ES-I3 (cell line): ENCODE data around the gene EXOC5.
"Not testable (repeated sequence)": the region's sequence is repeated elsewhere in the genome, so short reads cannot be mapped to it uniquely, and the experiment has no call there.

ENCODE experiments used
- H3K36me3 ChIP-seq: 2 replicates; pipeline ENCODE4 v1.6.1; 2013; ENCODE audit warnings: mild to moderate bottlenecking, low read length, control low read depth, moderate library complexity; ENCODE audit not compliant: insufficient read depth
- H3K4me1 ChIP-seq: 2 replicates; pipeline ENCODE4 v1.6.1; 2013; ENCODE audit warnings: mild to moderate bottlenecking, control low read depth, low read length; ENCODE audit not compliant: insufficient read depth
- H3K9ac ChIP-seq: 2 replicates; pipeline ENCODE4 v1.6.1; 2013; ENCODE audit warnings: low read depth, mild to moderate bottlenecking, low read length, moderate library complexity
- H3K9me3 ChIP-seq: 2 replicates; pipeline ENCODE4 v1.6.1; 2013; ENCODE audit warnings: mild to moderate bottlenecking, low read length, moderate library complexity; ENCODE audit not compliant: control insufficient read depth, insufficient read depth

EXOC5 gene

GRCh38 chr14:57275023-57275664, 6.4 kb upstream of the EXOC5 start:
- Histone ChIP-seq H3K36me3 (peaks cover 13% of the 10 kb centered on the region), H3K4me1 (no peaks in the 10 kb centered on the region), H3K9me3 (no peaks in the 10 kb centered on the region), H3K9ac (no peak overlapping the region)

DNA sequence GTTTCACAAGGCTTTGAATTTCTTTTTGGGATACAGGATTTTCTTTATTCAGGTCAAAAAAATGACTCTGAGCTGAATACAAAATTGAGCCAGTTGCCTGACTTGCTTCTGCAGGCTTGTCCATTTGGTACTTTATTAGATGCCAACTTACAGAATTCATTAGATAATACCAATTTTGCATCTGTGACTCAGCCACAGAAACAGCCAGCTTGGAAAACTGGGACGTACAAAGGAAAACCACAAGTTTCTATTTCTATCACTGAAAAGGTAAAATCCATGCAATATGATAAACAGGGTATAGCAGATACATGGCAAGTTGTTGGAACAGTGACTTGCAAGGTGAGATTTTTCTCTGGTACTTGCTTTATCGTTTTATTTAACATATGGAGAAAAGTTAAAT, 5.8 kb upstream of the EXOC5 start:
- Histone ChIP-seq H3K36me3 (peaks cover 13% of the 10 kb centered on the region), H3K4me1 (no peaks in the 10 kb centered on the region), H3K9ac (no peak overlapping the region), H3K9me3 (no peaks in the 10 kb centered on the region)

DNA sequence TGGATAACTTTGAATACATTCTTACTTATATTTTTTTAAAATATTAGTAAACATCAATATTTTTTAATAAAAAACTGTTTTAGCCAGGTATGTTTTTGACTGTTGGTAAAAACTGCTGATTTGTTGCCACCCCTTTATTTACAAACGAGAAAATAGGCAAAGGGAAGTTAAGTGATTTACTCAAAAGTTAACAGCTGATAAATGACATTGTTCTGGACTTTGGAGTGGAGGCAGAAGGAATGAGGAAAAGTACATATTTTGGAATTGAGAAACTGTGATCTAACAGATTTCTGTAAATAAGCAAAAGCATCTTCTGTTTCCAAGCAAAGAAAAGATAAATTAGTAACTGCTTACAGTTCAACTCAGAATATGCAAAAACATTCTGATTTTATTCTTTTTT, 4.5 kb upstream of the EXOC5 start:
- H3K9me3 ChIP-seq = no peaks in the 10 kb centered on the region
- no peak overlapping the region for H3K9ac ChIP-seq
- H3K36me3 ChIP-seq = peaks cover 13% of the 10 kb centered on the region
- H3K4me1 ChIP-seq = no peaks in the 10 kb centered on the region

DNA sequence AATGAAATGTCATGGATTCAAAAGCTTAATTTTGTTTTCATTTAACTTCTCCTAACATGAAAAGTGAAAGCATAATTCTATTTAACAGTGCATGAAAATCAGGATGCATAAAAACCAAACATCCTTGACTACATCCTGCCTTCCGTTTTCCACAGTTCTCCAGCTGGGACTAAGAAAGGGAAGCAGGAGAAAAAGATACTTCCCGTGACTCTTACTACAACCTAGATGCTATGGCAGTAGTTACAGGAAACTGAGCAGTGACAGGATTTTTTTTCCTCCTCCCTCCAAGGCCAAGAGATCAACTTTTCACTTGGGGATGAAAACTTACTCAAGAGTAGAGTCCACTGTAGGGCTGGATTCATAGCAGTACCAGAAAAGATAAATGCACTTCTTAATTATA, 2.6 kb downstream of the EXOC5 start:
- Histone ChIP-seq H3K4me1 (peaks cover 5% of the 10 kb centered on the region; the same call in 1 of the 2 replicates), H3K36me3 (no peaks in the 10 kb centered on the region; the same call in 1 of the 2 replicates), H3K9ac (no peak overlapping the region), H3K9me3 (no peaks in the 10 kb centered on the region)

DNA sequence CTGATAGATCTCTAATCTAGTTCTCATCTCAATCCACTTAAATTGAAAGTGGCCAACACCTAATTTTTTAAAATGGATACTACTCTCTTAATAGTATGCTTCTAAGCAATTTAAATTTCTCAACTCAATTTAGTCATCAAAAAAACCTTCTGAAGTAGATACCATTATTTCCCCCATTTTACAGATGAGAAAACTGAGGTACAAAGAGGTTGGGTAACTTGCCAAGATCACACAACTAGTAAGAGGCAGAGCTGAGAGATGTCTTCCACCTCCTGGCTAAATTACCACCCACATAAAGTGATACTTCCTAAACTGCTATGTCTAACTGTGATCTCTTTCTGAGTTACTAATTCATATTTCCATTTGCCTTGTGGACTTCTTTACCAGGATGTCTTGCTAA, 6.6 kb downstream of the EXOC5 start:
- H3K4me1 ChIP-seq = peaks cover 3% of the 10 kb centered on the region; the same call in 1 of the 2 replicates

GRCh38 chr14:57261604-57262003, 7.1 kb downstream of the EXOC5 start:
- no peaks in the 10 kb centered on the region for H3K4me1 ChIP-seq
- no peaks in the 10 kb centered on the region; the same call in 1 of the 2 replicates for H3K36me3 ChIP-seq
- H3K9me3 ChIP-seq = no peaks in the 10 kb centered on the region
- no peak overlapping the region for H3K9ac ChIP-seq

More for the DNA sequence above, 6.6 kb downstream of the EXOC5 start:
- H3K36me3 ChIP-seq = no peaks in the 10 kb centered on the region; the same call in 1 of the 2 replicates
- no peaks in the 10 kb centered on the region for H3K9me3 ChIP-seq
- no peak overlapping the region for H3K9ac ChIP-seq

DNA sequence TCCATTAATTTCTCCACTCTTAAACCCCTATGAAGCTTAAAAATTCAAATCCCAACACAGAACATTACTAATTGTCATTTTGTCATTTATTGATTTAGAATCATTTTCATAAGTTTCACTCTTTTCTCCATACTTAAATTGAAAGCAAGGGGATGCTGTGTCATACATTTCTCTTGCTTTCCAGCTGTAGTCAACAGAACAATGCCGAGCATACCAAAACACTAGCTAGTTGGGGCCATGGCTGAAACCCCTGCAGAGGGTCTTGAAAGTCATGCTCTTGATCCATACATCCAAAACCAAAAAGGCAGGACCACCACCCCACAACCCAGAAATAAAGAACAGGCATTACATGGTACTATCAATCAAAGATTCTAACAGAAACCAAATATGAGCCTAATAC, 9.0 kb downstream of the EXOC5 start:
- Histone ChIP-seq H3K9ac (no peak overlapping the region), H3K4me1 (no peaks in the 10 kb centered on the region), H3K9me3 (no peaks in the 10 kb centered on the region), H3K36me3 (no peaks in the 10 kb centered on the region; the same call in 1 of the 2 replicates)

DNA sequence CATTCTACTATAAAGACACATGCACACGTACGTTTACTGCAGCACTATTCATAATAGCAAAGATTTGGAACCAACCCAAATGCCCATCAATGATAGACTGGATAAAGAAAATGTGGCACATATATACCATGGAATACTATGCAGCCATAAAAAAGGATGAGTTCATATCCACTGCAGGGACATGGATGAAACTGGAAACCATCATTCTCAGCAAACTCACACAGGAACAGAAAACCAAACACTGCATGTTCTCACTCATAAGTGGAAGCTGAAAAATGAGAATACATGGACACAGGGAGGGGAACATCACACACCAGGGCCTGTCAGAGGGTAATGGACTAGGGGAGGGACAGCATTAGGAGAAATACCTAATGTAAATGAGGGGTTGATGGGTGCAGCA, 10.5 kb downstream of the EXOC5 start:
- not testable (repeated sequence) for H3K9ac ChIP-seq, H3K36me3 ChIP-seq, H3K4me1 ChIP-seq, H3K9me3 ChIP-seq

DNA sequence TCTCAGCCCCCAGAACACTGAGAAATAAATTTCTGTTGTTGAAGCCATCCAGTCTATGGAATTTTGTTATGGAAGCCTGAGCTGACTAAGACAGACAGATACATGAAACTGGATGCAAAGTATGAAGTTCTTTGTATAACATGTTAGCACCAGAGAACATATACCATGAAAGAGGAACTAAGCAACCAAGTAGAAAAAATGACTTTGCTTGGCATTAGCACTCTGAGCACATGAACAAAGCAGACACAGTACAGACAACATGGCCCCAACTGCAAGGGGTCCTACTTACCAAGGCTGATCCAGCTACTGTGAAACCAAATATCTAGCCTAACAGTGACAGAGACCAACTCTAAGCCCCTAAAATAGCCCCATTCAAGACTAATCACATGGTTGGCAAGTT, 13.8 kb downstream of the EXOC5 start:
- no peaks in the 10 kb centered on the region for H3K9me3 ChIP-seq
- H3K36me3 ChIP-seq = no peaks in the 10 kb centered on the region
- H3K9ac ChIP-seq = no peak overlapping the region
- H3K4me1 ChIP-seq = no peaks in the 10 kb centered on the region

DNA sequence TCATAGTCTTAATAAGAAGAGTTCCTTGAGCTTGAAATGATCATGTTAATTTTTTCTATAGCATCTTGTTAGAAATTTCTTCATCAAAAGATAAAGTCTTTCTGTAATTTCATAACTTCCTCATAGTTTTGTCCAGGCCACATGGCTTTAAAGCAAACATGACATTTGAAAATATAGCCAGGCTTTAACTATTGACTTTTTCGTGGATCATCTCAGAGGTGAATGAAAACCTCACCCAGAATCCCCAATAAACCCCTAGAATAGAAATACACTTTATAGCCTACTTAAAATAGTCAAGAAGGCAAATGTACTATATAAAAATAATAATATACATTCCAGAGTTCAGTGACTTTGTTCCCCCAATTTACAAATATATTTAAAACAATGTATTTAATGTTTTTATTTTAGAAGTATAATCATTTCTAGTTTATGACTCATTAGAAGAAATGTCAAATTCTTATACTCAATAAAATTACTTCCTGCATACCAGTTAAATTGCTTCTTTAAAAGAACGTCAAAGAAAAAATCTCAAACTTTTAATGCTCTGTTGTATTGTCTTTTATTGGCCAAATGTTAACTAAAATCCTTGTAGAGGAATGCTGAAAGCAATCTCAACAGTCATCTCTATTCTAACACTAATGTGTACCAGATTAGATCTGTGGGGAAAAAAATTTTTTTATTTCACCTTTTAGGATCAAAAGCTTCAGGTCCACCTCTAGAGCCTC, 21.6 kb downstream of the EXOC5 start:
- H3K9me3 ChIP-seq = no peaks in the 10 kb centered on the region

GRCh38 chr14:57245941-57246340, 22.8 kb downstream of the EXOC5 start:
- Histone ChIP-seq H3K4me1 (no peaks in the 10 kb centered on the region), H3K9me3 (no peaks in the 10 kb centered on the region), H3K36me3 (0 out of 2 replicates have a peak, but pooled peaks cover 5% of the 10 kb centered on the region), H3K9ac (no peak overlapping the region)

More for the DNA sequence above, 21.6 kb downstream of the EXOC5 start:
- Histone ChIP-seq H3K36me3 (0 out of 2 replicates have a peak, but pooled peaks cover 5% of the 10 kb centered on the region), H3K9ac (no peak overlapping the region), H3K4me1 (no peaks in the 10 kb centered on the region)

DNA sequence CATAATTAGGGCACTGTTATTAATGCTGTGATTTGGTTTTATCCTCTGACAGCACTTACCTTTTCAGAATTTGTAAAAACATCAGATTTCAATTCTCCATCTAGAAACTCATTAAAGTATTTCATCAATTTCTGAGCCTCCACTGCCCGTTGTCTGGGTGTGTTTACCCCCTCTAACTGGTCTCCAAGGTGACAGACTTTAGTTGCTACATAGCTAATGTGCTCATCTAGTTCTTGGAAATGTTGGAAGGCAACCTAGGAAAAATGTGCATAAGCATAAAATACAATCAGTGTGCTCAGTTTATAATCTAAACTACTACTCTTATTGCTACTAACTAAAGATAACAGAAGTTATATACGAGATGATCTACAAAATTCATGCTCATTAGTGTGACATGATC, 24.6 kb downstream of the EXOC5 start:
- Histone ChIP-seq H3K4me1 (no peaks in the 10 kb centered on the region), H3K9ac (no peak overlapping the region), H3K9me3 (no peaks in the 10 kb centered on the region), H3K36me3 (0 out of 2 replicates have a peak, but pooled peaks cover 5% of the 10 kb centered on the region)

GRCh38 chr14:57243320-57243719, 25.4 kb downstream of the EXOC5 start:
- Histone ChIP-seq H3K9ac (no peak overlapping the region), H3K36me3 (0 out of 2 replicates have a peak, but pooled peaks cover 5% of the 10 kb centered on the region), H3K9me3 (no peaks in the 10 kb centered on the region), H3K4me1 (no peaks in the 10 kb centered on the region)

DNA sequence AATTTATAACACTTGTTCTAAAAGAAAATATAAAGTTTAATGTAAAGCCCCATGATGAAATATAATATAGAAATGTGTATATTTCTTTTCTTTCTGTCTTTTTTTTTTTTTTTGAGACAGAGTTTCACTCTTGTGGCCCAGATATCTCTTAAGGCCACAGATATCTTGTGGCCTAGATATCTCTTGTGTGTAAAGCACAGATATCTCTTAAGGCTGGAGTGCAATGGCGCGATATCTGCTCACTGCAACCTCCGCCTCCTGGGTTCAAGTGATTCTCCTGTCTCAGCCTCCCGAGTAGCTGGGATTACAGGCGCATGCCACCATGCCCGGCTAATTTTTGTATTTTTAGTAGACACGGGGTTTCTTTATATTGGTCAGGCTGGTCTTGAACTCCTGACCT, 28.6 kb downstream of the EXOC5 start:
- not testable (repeated sequence) for H3K9ac ChIP-seq, H3K36me3 ChIP-seq, H3K9me3 ChIP-seq, H3K4me1 ChIP-seq

- Histone ChIP-seq H3K9ac (no peak overlapping the region), H3K36me3 (peaks cover 3% of the 10 kb centered on the region; the same call in 1 of the 2 replicates), H3K4me1 (no peaks in the 10 kb centered on the region), H3K9me3 (no peaks in the 10 kb centered on the region)
Observed at GRCh38 chr14:57232006-57232405, 36.7 kb downstream of the EXOC5 start.
